ENCODE results near the gene NTSR2. TPM values are rescaled to one million over a fixed set of nuclear protein-coding genes. Genes with fewer than 3 reads are reported as not detected.

NTSR2 gene
- total RNA-seq, 4 donors from 2014 or later = 0.87 to 4.2 (median 2.1) TPM; not detected in 1

GRCh38 chr2:11613297-11613696 is 56.7 kb downstream of the NTSR2 start:
- WGBS, 2 donors = 76 to 94% methylated on average over 5 of the region's 5 CpGs
- TF ChIP-seq POLR2A (IDR thresholded peaks at IDR 0.05) = no peak
- no peak for TF ChIP-seq EP300 (IDR thresholded peaks at IDR 0.05)
- no peak for TF ChIP-seq CTCF (IDR thresholded peaks at IDR 0.05)
- no peak for DNase-seq (ENCODE audit: low spot score in 2 of 2)

GRCh38 chr2:11612553-11613215 is 57.3 kb downstream of the NTSR2 start:
- H3K9me3 ChIP-seq = no peaks in the 10 kb centered on the region
- H3K4me3 ChIP-seq = no peak overlapping the region
- H3K27ac ChIP-seq = no peak overlapping the region
- H3K36me3 ChIP-seq = peaks cover 0 to 73% (median 0%) of the 10 kb centered on the region in 3 donors
- WGBS, 2 donors = 87 to 88% methylated on average over 13 to 16 of the region's 20 CpGs
- no peaks in the 10 kb centered on the region for H3K4me1 ChIP-seq
- TF ChIP-seq EP300 (IDR thresholded peaks at IDR 0.05) (no peak), POLR2A (IDR thresholded peaks at IDR 0.05) (no peak), CTCF (IDR thresholded peaks at IDR 0.05) (no peak)
- no peaks in the 10 kb centered on the region for H3K27me3 ChIP-seq
- DNase-seq (ENCODE audit: low spot score in 2 of 2) = no peak

More at GRCh38 chr2:11613297-11613696, 56.7 kb downstream of the NTSR2 start:
- Histone ChIP-seq H3K27ac (no peak overlapping the region), H3K4me3 (no peak overlapping the region), H3K36me3 (peaks cover 0 to 80% (median 0%) of the 10 kb centered on the region in 3 donors), H3K4me1 (no peaks in the 10 kb centered on the region), H3K9me3 (no peaks in the 10 kb centered on the region), H3K27me3 (no peaks in the 10 kb centered on the region)

- Histone ChIP-seq H3K4me3 (no peak overlapping the region), H3K27me3 (no peaks in the 10 kb centered on the region), H3K9me3 (no peaks in the 10 kb centered on the region), H3K27ac (no peak overlapping the region), H3K36me3 (peaks cover 0 to 59% (median 0%) of the 10 kb centered on the region in 3 donors), H3K4me1 (no peaks in the 10 kb centered on the region)
- TF ChIP-seq CTCF (IDR thresholded peaks at IDR 0.05) (no peak), POLR2A (IDR thresholded peaks at IDR 0.05) (no peak), EP300 (IDR thresholded peaks at IDR 0.05) (no peak)
- no peak for DNase-seq (ENCODE audit: low spot score in 2 of 2)
- 92 to 94% methylated on average over 5 of the region's 5 CpGs for WGBS, 2 donors
These were observed 58.7 kb downstream of the NTSR2 start for GRCh38 chr2:11611251-11611650.

GRCh38 chr2:11610624-11611242 is 59.3 kb downstream of the NTSR2 start:
- no peak for TF ChIP-seq CTCF (IDR thresholded peaks at IDR 0.05)
- TF ChIP-seq POLR2A (IDR thresholded peaks at IDR 0.05) = no peak
- no peak for TF ChIP-seq EP300 (IDR thresholded peaks at IDR 0.05)
- peaks cover 0 to 54% (median 0%) of the 10 kb centered on the region in 3 donors for H3K36me3 ChIP-seq
- WGBS, 2 donors = 91 to 96% methylated on average over 32 to 35 of the region's 38 CpGs

More at GRCh38 chr2:11610624-11611242, 59.3 kb downstream of the NTSR2 start:
- Histone ChIP-seq H3K27me3 (no peaks in the 10 kb centered on the region), H3K4me3 (no peak overlapping the region), H3K27ac (no peak overlapping the region), H3K9me3 (no peaks in the 10 kb centered on the region), H3K4me1 (no peaks in the 10 kb centered on the region)
- DNase-seq (ENCODE audit: low spot score in 2 of 2) = no peak

Other genes starting within 250 kb of the NTSR2 start
- 10 to 100 TPM; 10.9 to 16.5 (median 13.8) TPM for gene E2F6, start 204.0 kb downstream of the NTSR2 start, total RNA-seq
- gene GREB1, start 136.2 kb downstream of the NTSR2 start, total RNA-seq = 10 to 100 TPM in 3 of 4 donors, 1 to 10 TPM in 1; 8.1 to 74.3 (median 26.7) TPM
- gene LPIN1, start 76.4 kb upstream of the NTSR2 start, total RNA-seq = 100 to 1,000 TPM; 170 to 202 (median 172) TPM

All from tibial nerve (tissue), 4 donors.